Thyroid gland (tissue), 4 donors: Measurements from ENCODE around the gene SLC24A3.
A peak's percentile ranks its signal among the peaks of the same experiment; 100 is the strongest.

Source experiments
- POLR2A ChIP-seq, 2 donors: fragments of 450-650 bp; IDR thresholded peaks; one replicate each; pipeline ENCODE4 v1.6.1; 2017; ENCODE audit warnings: antibody characterized with exemption in 2 of 2, mild to moderate bottlenecking in 2 of 2, moderate library complexity in 1 of 2
- TF ChIP-seq, protein P1 (sequence below), 6 experiments: fragments of 200-600 bp in 3 of 6; fragments of 450-650 bp in 3 of 6; sonication (generic) in 3 of 6; IDR thresholded peaks; one replicate each; pipeline ENCODE4 v1.5.1; 2016 to 2019; ENCODE audit warnings: antibody characterized with exemption in 6 of 6, mild to moderate bottlenecking in 2 of 6, inconsistent platforms in 1 of 6, moderate library complexity in 1 of 6

DNA sequence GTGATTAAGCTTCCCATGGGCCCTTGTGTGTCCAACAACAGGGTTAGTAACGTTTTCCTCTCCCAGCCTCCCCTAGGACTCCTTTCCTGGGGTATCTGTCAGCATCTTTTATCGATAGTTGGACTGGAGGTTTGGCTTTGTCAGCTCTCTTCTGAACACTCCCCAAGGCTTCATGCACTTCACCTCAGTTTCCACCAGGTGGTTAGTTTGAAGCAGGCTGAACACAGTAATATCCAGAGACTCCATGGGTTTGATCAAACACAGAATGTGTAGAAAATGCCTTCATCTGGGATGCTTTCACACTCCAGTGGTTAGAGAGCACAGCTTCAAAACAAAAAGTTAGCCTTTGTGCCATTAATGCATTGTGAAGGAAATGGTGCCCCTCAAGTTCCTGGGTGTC is 139.1 kb downstream of the SLC24A3 start:
- no peak for TF ChIP-seq POLR2A (IDR thresholded peaks at IDR 0.05)
- TF ChIP-seq, protein P1, sequence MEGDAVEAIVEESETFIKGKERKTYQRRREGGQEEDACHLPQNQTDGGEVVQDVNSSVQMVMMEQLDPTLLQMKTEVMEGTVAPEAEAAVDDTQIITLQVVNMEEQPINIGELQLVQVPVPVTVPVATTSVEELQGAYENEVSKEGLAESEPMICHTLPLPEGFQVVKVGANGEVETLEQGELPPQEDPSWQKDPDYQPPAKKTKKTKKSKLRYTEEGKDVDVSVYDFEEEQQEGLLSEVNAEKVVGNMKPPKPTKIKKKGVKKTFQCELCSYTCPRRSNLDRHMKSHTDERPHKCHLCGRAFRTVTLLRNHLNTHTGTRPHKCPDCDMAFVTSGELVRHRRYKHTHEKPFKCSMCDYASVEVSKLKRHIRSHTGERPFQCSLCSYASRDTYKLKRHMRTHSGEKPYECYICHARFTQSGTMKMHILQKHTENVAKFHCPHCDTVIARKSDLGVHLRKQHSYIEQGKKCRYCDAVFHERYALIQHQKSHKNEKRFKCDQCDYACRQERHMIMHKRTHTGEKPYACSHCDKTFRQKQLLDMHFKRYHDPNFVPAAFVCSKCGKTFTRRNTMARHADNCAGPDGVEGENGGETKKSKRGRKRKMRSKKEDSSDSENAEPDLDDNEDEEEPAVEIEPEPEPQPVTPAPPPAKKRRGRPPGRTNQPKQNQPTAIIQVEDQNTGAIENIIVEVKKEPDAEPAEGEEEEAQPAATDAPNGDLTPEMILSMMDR (IDR thresholded peaks at IDR 0.05): peak in 1 of 6 experiments; percentile 10
